ENCODE data around the gene CSMD2.
"Not testable (repeated sequence)": the region's sequence is repeated elsewhere in the genome, so short reads cannot be mapped to it uniquely, and the experiment has no call there.

Gene CSMD2

GRCh38 chr1:34101151-34101550 lies 63.9 kb downstream of the CSMD2 start:
- DNase-seq: no peak

GRCh38 chr1:34100332-34100731 lies 64.7 kb downstream of the CSMD2 start:
- DNase-seq: no peak

- DNase-seq: not testable (repeated sequence)
These were observed 72.6 kb downstream of the CSMD2 start for GRCh38 chr1:34092399-34092798.

- DNase-seq: peak; percentile 22
These were observed 75.3 kb downstream of the CSMD2 start for GRCh38 chr1:34089731-34090130.

GRCh38 chr1:34087986-34088385 lies 77.0 kb downstream of the CSMD2 start:
- peak; percentile 35 for DNase-seq

- DNase-seq: peak; percentile 32
These were observed 78.5 kb downstream of the CSMD2 start for GRCh38 chr1:34086561-34086960.

- peak; percentile 18 for DNase-seq
These were observed 81.1 kb downstream of the CSMD2 start for GRCh38 chr1:34083974-34084373.

GRCh38 chr1:34082085-34082670 lies 82.9 kb downstream of the CSMD2 start:
- not testable (repeated sequence) for DNase-seq

- peak; percentile 12 for DNase-seq
These were observed 86.6 kb downstream of the CSMD2 start for GRCh38 chr1:34078383-34078782.

GRCh38 chr1:34075576-34075975 lies 89.5 kb downstream of the CSMD2 start:
- DNase-seq: no peak

- DNase-seq: no peak
These were observed 91.9 kb downstream of the CSMD2 start for GRCh38 chr1:34073028-34073695.

GRCh38 chr1:34070201-34070836 lies 94.7 kb downstream of the CSMD2 start:
- peak; percentile 73 for DNase-seq

- no peak for DNase-seq
These were observed 97.9 kb downstream of the CSMD2 start for GRCh38 chr1:34066981-34067603.

GRCh38 chr1:34066166-34066565 lies 98.9 kb downstream of the CSMD2 start:
- no peak for DNase-seq

- no peak for DNase-seq
These were observed 99.5 kb downstream of the CSMD2 start for GRCh38 chr1:34065498-34065897.

- no peak for DNase-seq
These were observed 104.1 kb downstream of the CSMD2 start for GRCh38 chr1:34060901-34061415.

- no peak for DNase-seq
These were observed 104.8 kb downstream of the CSMD2 start for GRCh38 chr1:34060187-34060730.

GRCh38 chr1:34057347-34058130 lies 107.5 kb downstream of the CSMD2 start:
- peak; percentile 54 for DNase-seq

- DNase-seq: no peak
These were observed 109.2 kb downstream of the CSMD2 start for GRCh38 chr1:34055818-34056217.

- no peak for DNase-seq
These were observed 110.1 kb downstream of the CSMD2 start for GRCh38 chr1:34054920-34055319.

- no peak for DNase-seq
These were observed 111.4 kb downstream of the CSMD2 start for GRCh38 chr1:34053660-34054059.

- DNase-seq: no peak
These were observed 112.5 kb downstream of the CSMD2 start for GRCh38 chr1:34052565-34052964.
